ENCODE data around the gene SCART1. TPM values are rescaled to one million over a fixed set of nuclear protein-coding genes. Genes with fewer than 3 reads are reported as not detected.

The SCART1 gene
- total RNA-seq, 1 experiment from 2014 or later: 3.7 TPM

DNA sequence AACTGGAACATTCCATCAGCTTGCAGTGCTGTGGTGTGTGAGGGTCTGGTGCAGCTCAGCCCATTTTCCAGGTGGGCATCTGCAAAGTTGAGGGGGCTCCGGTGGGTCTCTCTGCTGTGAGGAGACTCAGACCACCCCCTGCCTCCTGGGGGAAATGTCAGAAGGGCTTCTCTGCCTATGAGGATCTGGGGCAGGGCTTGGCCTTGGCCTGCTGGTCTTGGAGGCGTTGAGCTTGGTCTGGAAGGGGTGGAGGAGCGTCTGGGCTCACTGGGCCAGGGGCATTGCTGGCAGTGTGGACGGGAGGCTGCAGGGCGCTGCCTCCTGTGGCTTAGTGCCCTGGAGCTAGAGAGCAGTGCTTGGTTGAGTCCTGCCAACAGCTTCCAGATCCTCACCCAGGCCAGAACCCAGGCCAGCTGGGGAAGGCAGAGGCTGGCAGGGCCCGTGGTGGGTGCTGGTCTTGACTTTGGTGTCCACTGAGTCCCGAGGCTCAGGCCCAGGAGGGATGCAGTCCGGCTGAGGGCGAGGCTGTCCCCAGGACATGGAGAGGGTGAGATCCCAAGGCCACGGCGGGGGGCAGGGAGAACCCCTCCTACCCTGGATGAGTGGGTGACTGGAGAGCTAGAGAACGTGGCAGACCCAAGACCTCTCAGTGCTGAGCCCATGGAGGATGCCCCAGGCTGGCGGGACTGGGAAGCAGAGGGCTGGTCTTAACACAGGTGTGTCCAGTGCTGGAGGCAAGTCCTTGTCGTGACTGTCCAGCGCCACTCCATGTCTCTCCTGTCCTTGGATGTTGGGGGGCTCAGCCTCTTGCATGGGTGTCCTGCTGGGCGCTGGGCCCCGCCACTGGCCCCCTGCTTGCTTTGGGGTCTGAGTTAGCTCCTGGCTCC lies 32.2 kb upstream of the SCART1 start:
- Histone ChIP-seq H3K4me3 (replicated peaks in 1 of 2; ENCODE audit: low read depth in 1 of 2, low read length in 2 of 2) (no peak overlapping the region), H3K9me3 (ENCODE audit: control insufficient read depth in 1 of 2, insufficient read depth in 1 of 2, low read depth in 1 of 2, low read length in 2 of 2) (no peaks in the 10 kb centered on the region), H3K27ac (ENCODE audit: low read depth, low read length) (no peak overlapping the region), H3K36me3 (ENCODE audit: control insufficient read depth in 1 of 2, insufficient read depth in 2 of 2, low read length in 2 of 2) (no peaks in the 10 kb centered on the region), H2AFZ (ENCODE audit: low read depth, low read length, poor library complexity, severe bottlenecking) (no peak overlapping the region), H3K4me2 (ENCODE audit: low read length) (no peak overlapping the region), H3K9ac (ENCODE audit: low read length) (no peak overlapping the region), H3K4me1 (ENCODE audit: control insufficient read depth in 1 of 2, insufficient read depth in 2 of 2, low read length in 2 of 2) (no peaks in the 10 kb centered on the region), H4K20me1 (ENCODE audit: insufficient read depth) (no peaks in the 10 kb centered on the region), H3K27me3 (ENCODE audit: insufficient read depth, low read length) (no peaks in the 10 kb centered on the region), H3K79me2 (ENCODE audit: insufficient read depth, low read length) (no peaks in the 10 kb centered on the region), H3K9me2 (ENCODE audit: insufficient read depth) (no peaks in the 10 kb centered on the region)
- TF ChIP-seq EGR1 (IDR thresholded peaks at IDR 0.05; ENCODE audit: low read depth) (no peak), ELF1 (IDR thresholded peaks at IDR 0.05; ENCODE audit: borderline replicate concordance, low read depth) (no peak), ZNF274 (IDR thresholded peaks at IDR 0.05; ENCODE audit: low read depth, low read length) (no peak), SP1 (IDR thresholded peaks at IDR 0.05; ENCODE audit: low read depth) (no peak), CBX3 (IDR thresholded peaks at IDR 0.05; ENCODE audit: low read depth) (no peak), ZFX (IDR thresholded peaks at IDR 0.05) (no peak), JUND (IDR thresholded peaks at IDR 0.05) (no peak), FOSL1 (IDR thresholded peaks at IDR 0.05; ENCODE audit: low read depth) (no peak), TCF7L2 (IDR thresholded peaks at IDR 0.05; ENCODE audit: borderline replicate concordance, extremely low read depth, insufficient read depth, insufficient read length) (no peak), SIN3A (IDR thresholded peaks at IDR 0.05; ENCODE audit: low read depth) (no peak), YY1 (IDR thresholded peaks at IDR 0.05; ENCODE audit: extremely low read depth, insufficient replicate concordance, low read depth, low read length) (no peak), SRF (IDR thresholded peaks at IDR 0.05; ENCODE audit: low read depth) (no peak), CEBPB (IDR thresholded peaks at IDR 0.05; ENCODE audit: low read depth) (no peak)
- TF ChIP-seq, protein P1, sequence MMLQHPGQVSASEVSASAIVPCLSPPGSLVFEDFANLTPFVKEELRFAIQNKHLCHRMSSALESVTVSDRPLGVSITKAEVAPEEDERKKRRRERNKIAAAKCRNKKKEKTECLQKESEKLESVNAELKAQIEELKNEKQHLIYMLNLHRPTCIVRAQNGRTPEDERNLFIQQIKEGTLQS (IDR thresholded peaks at IDR 0.05): no peak
- TF ChIP-seq, protein P2, sequence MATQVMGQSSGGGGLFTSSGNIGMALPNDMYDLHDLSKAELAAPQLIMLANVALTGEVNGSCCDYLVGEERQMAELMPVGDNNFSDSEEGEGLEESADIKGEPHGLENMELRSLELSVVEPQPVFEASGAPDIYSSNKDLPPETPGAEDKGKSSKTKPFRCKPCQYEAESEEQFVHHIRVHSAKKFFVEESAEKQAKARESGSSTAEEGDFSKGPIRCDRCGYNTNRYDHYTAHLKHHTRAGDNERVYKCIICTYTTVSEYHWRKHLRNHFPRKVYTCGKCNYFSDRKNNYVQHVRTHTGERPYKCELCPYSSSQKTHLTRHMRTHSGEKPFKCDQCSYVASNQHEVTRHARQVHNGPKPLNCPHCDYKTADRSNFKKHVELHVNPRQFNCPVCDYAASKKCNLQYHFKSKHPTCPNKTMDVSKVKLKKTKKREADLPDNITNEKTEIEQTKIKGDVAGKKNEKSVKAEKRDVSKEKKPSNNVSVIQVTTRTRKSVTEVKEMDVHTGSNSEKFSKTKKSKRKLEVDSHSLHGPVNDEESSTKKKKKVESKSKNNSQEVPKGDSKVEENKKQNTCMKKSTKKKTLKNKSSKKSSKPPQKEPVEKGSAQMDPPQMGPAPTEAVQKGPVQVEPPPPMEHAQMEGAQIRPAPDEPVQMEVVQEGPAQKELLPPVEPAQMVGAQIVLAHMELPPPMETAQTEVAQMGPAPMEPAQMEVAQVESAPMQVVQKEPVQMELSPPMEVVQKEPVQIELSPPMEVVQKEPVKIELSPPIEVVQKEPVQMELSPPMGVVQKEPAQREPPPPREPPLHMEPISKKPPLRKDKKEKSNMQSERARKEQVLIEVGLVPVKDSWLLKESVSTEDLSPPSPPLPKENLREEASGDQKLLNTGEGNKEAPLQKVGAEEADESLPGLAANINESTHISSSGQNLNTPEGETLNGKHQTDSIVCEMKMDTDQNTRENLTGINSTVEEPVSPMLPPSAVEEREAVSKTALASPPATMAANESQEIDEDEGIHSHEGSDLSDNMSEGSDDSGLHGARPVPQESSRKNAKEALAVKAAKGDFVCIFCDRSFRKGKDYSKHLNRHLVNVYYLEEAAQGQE (IDR thresholded peaks at IDR 0.05; ENCODE audit: low read depth): no peak
- TF ChIP-seq, protein P3, sequence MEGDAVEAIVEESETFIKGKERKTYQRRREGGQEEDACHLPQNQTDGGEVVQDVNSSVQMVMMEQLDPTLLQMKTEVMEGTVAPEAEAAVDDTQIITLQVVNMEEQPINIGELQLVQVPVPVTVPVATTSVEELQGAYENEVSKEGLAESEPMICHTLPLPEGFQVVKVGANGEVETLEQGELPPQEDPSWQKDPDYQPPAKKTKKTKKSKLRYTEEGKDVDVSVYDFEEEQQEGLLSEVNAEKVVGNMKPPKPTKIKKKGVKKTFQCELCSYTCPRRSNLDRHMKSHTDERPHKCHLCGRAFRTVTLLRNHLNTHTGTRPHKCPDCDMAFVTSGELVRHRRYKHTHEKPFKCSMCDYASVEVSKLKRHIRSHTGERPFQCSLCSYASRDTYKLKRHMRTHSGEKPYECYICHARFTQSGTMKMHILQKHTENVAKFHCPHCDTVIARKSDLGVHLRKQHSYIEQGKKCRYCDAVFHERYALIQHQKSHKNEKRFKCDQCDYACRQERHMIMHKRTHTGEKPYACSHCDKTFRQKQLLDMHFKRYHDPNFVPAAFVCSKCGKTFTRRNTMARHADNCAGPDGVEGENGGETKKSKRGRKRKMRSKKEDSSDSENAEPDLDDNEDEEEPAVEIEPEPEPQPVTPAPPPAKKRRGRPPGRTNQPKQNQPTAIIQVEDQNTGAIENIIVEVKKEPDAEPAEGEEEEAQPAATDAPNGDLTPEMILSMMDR (IDR thresholded peaks at IDR 0.05 in 2 of 3, conservative IDR thresholded peaks at IDR 0.05 in 1 of 3; ENCODE audit: borderline replicate concordance in 1 of 3, insufficient read depth in 1 of 3, low read depth in 2 of 3, low read length in 2 of 3): no peak
- TF ChIP-seq, protein P4, sequence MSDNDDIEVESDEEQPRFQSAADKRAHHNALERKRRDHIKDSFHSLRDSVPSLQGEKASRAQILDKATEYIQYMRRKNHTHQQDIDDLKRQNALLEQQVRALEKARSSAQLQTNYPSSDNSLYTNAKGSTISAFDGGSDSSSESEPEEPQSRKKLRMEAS (IDR thresholded peaks at IDR 0.05): no peak
- CTCF ChIA-PET: no interaction called here
- POLR2A ChIA-PET: no interaction called here
- BruUV-seq (replicated peaks): no TSS peak
- ATAC-seq: no peak
- RAD21 ChIA-PET (ENCODE audit: low non-redundant PET in 1 of 2, low total read pairs in 2 of 2, uncharacterized antibody in 2 of 2, unreplicated experiment in 2 of 2): no interaction called here
- intact Hi-C loops (cut with micrococcal nuclease): no loop called here
- DNase-seq (ENCODE audit: low read depth, low spot score): no peak

Data from HCT116 (cell line).